HG02973 (cell line): Measurements from ENCODE around the gene CHFR.
"Not testable (repeated sequence)": the region's sequence is repeated elsewhere in the genome, so short reads cannot be mapped to it uniquely, and the experiment has no call there.

ENCODE experiments used
- ATAC-seq: cut with Tn5 transposase; IDR thresholded peaks from one replicate; pipeline ENCODE4 v1.9.1; 2021; ENCODE audit warnings: moderate library complexity; ENCODE audit not compliant: unreplicated experiment

The CHFR gene

GRCh38 chr12:132841151-132841550, 46.3 kb downstream of the CHFR start:
- no peak for ATAC-seq

DNA sequence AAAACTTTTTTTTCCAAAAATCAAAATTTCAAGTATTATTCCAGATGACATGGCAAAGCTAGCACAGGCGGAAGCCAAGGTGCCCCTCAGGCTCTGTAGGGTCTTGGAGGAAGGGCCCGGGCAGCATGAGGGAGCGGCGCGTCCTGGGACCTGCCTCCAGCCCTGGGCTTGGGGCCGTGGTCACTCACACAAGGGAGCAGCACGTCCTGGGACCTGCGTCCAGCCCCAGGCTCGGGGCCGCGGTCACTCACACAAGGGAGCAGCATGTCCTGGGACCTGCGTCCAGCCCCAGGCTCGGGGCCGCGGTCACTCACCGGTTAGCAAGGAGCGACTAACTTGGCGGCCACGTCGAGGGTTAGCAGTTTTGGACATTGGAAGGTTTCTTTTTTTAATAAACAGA, 46.9 kb downstream of the CHFR start:
- no peak for ATAC-seq

DNA sequence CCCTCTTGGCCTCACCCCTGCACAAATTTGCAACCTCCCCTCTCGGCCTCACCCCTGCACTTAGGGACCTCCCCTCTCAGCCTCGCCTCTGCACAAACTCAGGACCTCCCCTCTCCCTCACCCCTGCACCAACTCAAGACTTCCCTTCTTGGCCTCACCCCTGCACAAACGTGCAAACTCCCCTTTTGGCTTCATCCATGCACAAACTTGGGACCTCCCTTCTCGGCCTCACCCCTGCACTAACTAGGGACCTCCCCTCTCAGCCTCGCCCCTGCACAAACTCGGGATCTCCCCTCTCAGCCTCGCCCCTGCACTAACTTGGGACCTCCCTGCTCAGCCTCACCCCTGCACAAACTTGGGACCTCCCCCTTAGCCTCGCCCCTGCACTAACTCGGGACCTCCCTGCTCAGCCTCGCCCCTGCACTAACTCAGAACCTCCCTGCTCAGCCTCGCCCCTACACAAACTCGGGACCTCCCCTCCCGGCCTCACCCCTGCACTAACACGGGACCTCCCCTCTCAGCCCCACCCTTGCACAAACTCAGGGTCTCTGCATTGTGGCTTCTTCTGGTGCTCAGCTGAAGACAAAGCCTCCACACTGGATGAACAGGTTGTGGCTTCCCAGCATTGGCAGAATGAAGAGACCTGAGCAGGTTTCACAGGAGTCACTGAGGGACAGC, 47.7 kb downstream of the CHFR start:
- no peak for ATAC-seq

GRCh38 chr12:132838410-132839080, 48.9 kb downstream of the CHFR start:
- ATAC-seq, result no peak

DNA sequence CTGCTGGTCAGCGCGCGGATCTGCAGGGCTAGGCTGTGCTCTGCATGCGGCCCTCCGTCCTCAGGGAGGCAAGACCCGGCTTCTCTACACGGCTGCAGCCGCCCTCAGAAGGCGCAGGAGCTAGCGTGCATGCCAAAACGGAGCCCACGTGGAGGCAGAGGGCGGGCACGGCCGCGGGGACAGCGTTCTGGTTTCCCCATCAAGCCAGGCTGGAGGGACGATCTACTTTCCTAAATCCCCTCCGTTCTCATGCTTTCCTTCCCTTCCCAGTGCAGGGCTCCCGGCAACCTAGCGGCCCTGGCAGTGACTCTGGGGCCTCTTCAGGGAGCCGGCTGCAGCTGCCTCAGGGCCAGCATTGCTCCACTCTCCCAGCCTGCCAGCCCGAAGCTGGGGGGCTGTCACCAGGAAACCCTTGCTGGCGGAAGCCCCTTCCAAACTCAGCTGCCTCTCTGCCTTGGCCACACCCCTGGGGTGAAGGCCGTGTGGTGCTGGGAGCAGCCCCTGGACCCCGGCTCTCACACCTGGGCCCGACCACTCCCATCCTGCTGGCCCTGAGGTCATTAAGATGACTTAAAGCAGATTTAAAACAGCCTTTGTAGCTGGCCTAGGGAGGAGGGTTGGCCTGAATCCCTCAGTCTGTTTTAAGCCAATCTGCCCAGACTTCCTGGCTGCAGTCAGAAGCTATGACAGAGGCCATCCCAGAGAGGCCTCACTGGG, 49.6 kb downstream of the CHFR start:
- no peak for ATAC-seq

DNA sequence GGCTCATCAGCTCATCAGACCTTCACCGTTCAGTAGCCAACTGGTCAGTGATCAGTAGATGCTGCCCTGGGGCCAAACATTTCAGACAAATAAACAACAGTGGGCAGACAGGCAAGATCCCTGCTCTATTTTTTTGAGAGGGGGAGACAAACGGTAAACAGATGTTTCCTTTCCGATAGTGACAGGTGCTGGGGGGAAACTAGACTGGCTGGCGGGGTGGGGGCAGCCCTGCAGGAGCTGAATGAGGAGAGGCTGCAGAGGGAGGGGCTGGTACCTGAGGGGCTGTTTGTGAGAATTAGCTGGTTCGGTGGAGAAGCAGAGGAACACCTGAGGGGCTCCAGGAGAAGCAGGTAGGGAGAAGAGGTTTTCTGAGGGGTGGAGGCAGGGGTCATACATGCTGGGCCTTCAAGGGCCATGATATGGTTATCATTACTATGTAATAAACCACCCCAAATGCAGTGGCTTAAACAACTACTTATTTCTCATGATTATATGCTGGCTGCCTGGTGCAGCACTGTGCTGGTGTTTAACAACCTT, 50.5 kb downstream of the CHFR start:
- ATAC-seq, result no peak

- ATAC-seq, result not testable (repeated sequence)
Measured at GRCh38 chr12:132836230-132836629, 51.2 kb downstream of the CHFR start.

DNA sequence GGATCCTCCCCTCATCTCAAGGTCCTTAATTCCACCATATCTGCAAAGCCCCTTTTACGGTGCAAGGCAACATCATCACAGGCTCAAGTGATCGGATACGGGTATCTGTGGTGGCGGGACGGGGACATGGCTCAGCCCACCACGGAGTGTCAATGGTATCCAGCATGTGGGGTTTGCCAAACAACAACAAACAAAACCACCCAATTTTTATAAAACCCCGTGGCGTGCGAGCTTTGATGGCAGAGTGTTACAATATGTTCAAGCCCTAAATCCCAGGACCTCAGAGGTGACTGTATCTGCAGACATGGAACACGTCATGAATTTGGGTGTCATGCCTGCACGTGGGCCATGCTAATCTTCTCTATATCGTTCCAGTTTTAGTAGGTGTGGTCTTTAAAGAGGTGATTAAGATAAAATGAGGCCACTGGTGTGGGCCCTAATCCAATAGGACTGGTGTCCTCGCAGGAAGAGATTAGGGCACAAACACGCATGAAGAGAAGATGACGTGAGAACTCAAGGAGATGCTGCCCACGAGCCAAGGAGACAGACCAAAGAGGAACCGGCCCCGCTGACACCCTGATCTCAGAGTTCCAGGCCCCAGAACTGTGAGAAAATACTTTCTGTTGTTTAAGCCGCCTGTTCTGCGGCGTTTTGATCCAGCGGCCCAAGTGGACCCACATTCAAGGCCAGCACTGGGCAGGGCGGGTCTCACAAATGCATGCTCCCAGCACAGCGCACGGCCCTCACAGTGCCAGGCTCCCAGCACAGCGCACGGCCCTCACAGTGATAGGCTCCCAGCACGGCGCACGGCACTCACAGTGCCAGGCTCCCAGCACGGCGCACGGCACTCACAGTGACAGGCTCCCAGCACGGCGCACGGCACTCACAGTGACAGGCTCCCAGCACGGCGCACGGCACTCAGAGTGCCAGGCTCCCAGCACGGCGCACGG, 52.1 kb downstream of the CHFR start:
- no peak for ATAC-seq

DNA sequence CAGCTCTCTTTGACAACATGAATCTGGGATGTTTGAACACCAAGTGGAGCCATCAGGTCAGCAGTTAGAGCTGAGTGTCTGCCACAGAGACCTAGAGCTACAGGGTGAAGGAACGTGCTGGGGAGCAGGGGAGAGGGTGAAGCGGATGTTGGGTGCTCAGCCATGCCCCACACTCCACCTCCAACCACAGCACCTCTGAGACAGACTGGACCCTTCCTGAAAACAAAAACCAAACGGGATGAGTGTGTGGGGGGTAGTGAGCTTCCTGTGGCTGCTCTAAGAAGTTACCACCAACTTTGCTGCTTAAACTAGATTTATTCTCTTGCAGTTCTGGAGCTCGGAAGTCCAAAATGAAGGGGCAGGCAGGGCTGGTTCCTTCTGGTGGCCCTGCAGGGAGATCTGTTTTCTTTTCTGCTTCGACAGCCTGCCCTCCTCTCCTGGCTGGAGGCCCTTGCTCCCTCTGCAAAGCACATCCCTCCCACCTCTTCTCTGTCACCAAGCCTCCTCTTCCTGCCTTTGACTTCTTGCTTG, 53.2 kb downstream of the CHFR start:
- ATAC-seq, result no peak

GRCh38 chr12:132833341-132833740, 54.1 kb downstream of the CHFR start:
- no peak for ATAC-seq

DNA sequence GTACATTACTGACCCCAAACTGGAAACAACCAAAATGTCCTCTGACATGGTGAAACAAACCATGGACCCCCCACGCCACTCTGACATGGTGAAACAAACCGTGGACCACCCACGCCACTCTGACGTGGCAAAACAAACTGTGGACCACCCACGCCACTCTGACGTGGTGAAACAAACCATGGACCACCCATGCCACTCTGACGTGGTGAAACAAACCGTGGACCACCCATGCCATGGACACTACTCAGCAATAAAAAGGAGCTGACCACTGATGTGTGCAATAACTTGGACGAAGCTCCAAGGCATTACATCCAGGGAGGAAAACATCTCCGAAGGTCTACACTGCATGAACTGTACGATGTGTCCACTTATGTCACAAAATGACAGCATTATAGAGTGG, 55.6 kb downstream of the CHFR start:
- ATAC-seq, result no peak

DNA sequence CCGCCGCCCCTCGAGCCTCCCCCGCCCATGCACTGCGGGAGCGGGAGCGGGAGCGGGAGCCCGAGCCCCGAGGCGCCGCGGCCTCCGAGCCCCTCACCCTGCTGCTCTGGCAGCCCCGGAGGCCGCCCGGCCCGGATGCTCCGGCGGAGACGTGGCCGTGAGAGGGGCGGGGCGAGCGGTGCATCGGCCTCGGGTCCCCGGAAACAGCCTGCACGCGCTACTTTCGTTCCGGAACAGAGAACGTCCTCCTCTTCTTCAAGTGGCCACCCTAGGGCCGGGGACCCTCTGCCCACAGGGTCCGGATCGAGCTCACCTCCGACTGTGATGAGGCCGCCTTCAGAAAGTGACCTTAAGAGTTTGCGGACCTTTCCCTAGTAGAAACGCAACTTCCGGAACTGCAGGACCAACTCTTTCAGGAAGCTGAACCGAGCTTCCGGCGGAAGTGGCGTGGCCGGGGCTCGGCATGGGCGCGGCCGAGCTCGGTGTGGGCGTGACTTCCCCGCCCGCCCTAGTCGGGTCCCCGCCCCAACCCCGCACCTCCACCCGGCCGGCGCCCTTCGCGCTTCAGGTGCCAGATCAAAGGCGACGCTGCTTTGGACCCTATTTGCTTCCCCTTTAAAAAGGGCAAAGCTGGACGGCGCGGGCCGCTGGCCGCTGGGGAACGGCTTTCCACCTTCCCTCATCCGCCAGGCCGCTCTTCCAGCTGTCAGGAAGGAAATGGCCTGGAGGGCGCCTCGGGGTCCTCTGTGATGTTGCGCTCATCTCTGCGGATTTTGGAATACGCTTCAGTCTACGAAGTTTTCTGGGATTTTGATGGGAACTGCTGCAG, 58.5 kb downstream of the CHFR start, which contains the start of gene GOLGA3:
GOLGA3 (minus strand) TSS at position 164 of the 829 bp plus-strand sequence. CDS start 6,741 bp downstream, outside the sequence.
- ATAC-seq, result peak; percentile 77

GRCh38 chr12:132827763-132828703, 59.4 kb downstream of the CHFR start:
- ATAC-seq, result peak; percentile 38

GRCh38 chr12:132825861-132826260, 61.5 kb downstream of the CHFR start:
- no peak for ATAC-seq

GRCh38 chr12:132825089-132825488, 62.3 kb downstream of the CHFR start:
- ATAC-seq, result no peak

- ATAC-seq, result no peak
Measured at GRCh38 chr12:132824053-132824452, 63.4 kb downstream of the CHFR start.

DNA sequence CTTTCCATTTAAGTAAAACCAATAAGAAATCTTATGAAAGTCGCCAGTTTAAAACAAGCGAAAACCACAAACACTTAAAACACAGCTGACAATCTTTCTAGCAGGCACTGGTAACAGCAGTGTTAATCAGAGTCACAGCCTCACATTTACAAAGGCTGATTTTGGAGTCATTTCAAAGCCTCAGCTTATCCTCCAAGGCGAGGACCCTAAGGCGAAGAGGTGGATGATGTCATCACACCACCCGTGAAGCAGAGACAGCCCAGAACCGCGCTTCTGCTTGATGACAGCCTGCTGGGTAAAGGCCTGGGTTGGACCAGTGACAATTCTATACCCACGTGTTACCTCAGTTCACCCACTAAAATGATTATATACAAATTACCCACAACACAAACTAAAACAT, 68.8 kb downstream of the CHFR start:
- no peak for ATAC-seq

- ATAC-seq, result no peak
Measured at GRCh38 chr12:132814232-132814631, 73.2 kb downstream of the CHFR start.
